NCI-H1436 (cell line): ENCODE data around the gene GALNT14.
"Not testable (repeated sequence)": the region's sequence is repeated elsewhere in the genome, so short reads cannot be mapped to it uniquely, and the experiment has no call there.

Source experiments
- DNase-seq: peaks from one replicate; lab custom pipeline; 2025; lab: John Stamatoyannopoulos, UW

The GALNT14 gene

GRCh38 chr2:30939364-30939763 lies 198.9 kb downstream of the GALNT14 start:
- DNase-seq = no peak

GRCh38 chr2:30938196-30938595 lies 200.0 kb downstream of the GALNT14 start:
- DNase-seq = no peak

GRCh38 chr2:30936977-30937376 lies 201.3 kb downstream of the GALNT14 start:
- DNase-seq = no peak

- no peak for DNase-seq
Observed at GRCh38 chr2:30935795-30936194, 202.4 kb downstream of the GALNT14 start.

GRCh38 chr2:30934066-30934465 lies 204.2 kb downstream of the GALNT14 start:
- DNase-seq = no peak

- DNase-seq = no peak
Observed at GRCh38 chr2:30933496-30933895, 204.7 kb downstream of the GALNT14 start.

GRCh38 chr2:30932870-30933269 lies 205.4 kb downstream of the GALNT14 start:
- no peak for DNase-seq

- DNase-seq = no peak
Observed at GRCh38 chr2:30931841-30932407, 206.3 kb downstream of the GALNT14 start.

GRCh38 chr2:30930716-30931115 lies 207.5 kb downstream of the GALNT14 start:
- DNase-seq = no peak

GRCh38 chr2:30927465-30928075 lies 210.7 kb downstream of the GALNT14 start:
- DNase-seq = no peak

GRCh38 chr2:30926606-30927005 lies 211.6 kb downstream of the GALNT14 start:
- no peak for DNase-seq

GRCh38 chr2:30923623-30924022 lies 214.6 kb downstream of the GALNT14 start:
- DNase-seq = no peak

- no peak for DNase-seq
Observed at GRCh38 chr2:30920511-30920910, 217.7 kb downstream of the GALNT14 start.

GRCh38 chr2:30915486-30915885 lies 222.8 kb downstream of the GALNT14 start:
- DNase-seq = no peak

GRCh38 chr2:30914456-30914855 lies 223.8 kb downstream of the GALNT14 start:
- no peak for DNase-seq

GRCh38 chr2:30912056-30912455 lies 226.2 kb downstream of the GALNT14 start:
- DNase-seq = no peak

GRCh38 chr2:30911327-30911726 lies 226.9 kb downstream of the GALNT14 start:
- no peak for DNase-seq

GRCh38 chr2:30910686-30911085 lies 227.6 kb downstream of the GALNT14 start:
- no peak for DNase-seq

- DNase-seq = not testable (repeated sequence)
Observed at GRCh38 chr2:30904437-30904836, 233.8 kb downstream of the GALNT14 start.

- no peak for DNase-seq
Observed at GRCh38 chr2:30903326-30903725, 234.9 kb downstream of the GALNT14 start.

GRCh38 chr2:30900381-30900780 lies 237.9 kb downstream of the GALNT14 start:
- DNase-seq = no peak

- DNase-seq = no peak
Observed at GRCh38 chr2:30899516-30900054, 238.7 kb downstream of the GALNT14 start.

- no peak for DNase-seq
Observed at GRCh38 chr2:30897539-30897938, 240.7 kb downstream of the GALNT14 start.
